CD4-positive, alpha-beta T cell (primary cell): ENCODE results near the gene PRKAR1A. TPM values are rescaled to one million over a fixed set of nuclear protein-coding genes. Genes with fewer than 3 reads are reported as not detected.

Experiments
- ATAC-seq: fragments of 200-7000 bp; cut with Tn5 transposase; one replicate; pipeline ENCODE4 v1.10.0; 2022; ENCODE audit warnings: mild to moderate bottlenecking; ENCODE audit not compliant: poor library complexity
- CTCF ChIA-PET: fragments of 350-600 bp; sonication (Branson Sonifier 250); formaldehyde crosslinking; loops from one replicate; lab custom pipeline; 2021; ENCODE audit warnings: antibody characterized with exemption, inconsistent platforms; lab: Charles Lee
- POLR2A ChIA-PET: fragments of 350-600 bp; sonication (Branson Sonifier 250); formaldehyde crosslinking; loops from one replicate; lab custom pipeline; 2021; ENCODE audit warnings: antibody characterized with exemption, inconsistent platforms; lab: Charles Lee
- DNase-seq, 14 experiments: peaks; one replicate each; pipeline ENCODE4 v3.0.0-alpha.2; 2013 to 2020; ENCODE audit warnings: mixed read lengths in 2 of 14
- H3K27ac ChIP-seq, 2 donors: one replicate each; pipeline versions ENCODE4 v1.5.1 to v1.7.0; 2013; ENCODE audit warnings: low read length in 2 of 2, low read depth in 1 of 2, mild to moderate bottlenecking in 1 of 2
- H3K27me3 ChIP-seq, 2 experiments: 1 replicate in 1 of 2; 2 replicates in 1 of 2; pipeline versions ENCODE4 v1.6.1 to v1.7.0; 2013; ENCODE audit warnings: low read length in 2 of 2, control low read depth in 1 of 2, mild to moderate bottlenecking in 1 of 2, moderate library complexity in 1 of 2; ENCODE audit not compliant: insufficient read depth in 2 of 2, control insufficient read depth in 1 of 2
- H3K36me3 ChIP-seq: one replicate; pipeline ENCODE4 v1.6.1; 2013; ENCODE audit warnings: low read length, control low read depth; ENCODE audit not compliant: insufficient read depth
- H3K4me1 ChIP-seq: one replicate; pipeline ENCODE4 v1.6.1; 2013; ENCODE audit warnings: low read length, control low read depth; ENCODE audit not compliant: insufficient read depth
- H3K4me3 ChIP-seq: one replicate; pipeline ENCODE4 v1.5.1; 2013; ENCODE audit warnings: mild to moderate bottlenecking, low read length, moderate library complexity
- H3K9me3 ChIP-seq, 2 experiments: 1 replicate in 1 of 2; 2 replicates in 1 of 2; pipeline versions ENCODE4 v1.6.1 to v1.7.0; 2013; ENCODE audit warnings: low read length in 2 of 2, mild to moderate bottlenecking in 2 of 2, control low read depth in 1 of 2, moderate library complexity in 1 of 2; ENCODE audit not compliant: control insufficient read depth in 1 of 2, insufficient read depth in 1 of 2
- H3K27ac Mint-ChIP-seq: one replicate; pipeline ENCODE4 v1.8.0; 2020; ENCODE audit warnings: mixed read lengths
- H3K27me3 Mint-ChIP-seq: one replicate; pipeline ENCODE4 v1.8.0; 2021; ENCODE audit warnings: mixed read lengths
- H3K36me3 Mint-ChIP-seq: one replicate; pipeline ENCODE4 v1.8.0; 2021; ENCODE audit warnings: low read depth, mixed read lengths
- H3K4me1 Mint-ChIP-seq: one replicate; pipeline ENCODE4 v1.8.0; 2021; ENCODE audit warnings: low read depth, mixed read lengths
- H3K4me3 Mint-ChIP-seq: one replicate; pipeline ENCODE4 v1.8.0; 2020; ENCODE audit warnings: mild to moderate bottlenecking, mixed read lengths
- H3K9me3 Mint-ChIP-seq: one replicate; pipeline ENCODE4 v1.8.0; 2020; ENCODE audit warnings: mixed read lengths
- intact Hi-C, 2 experiments: fragments of 100-400 bp; cut with DNase I in 1 of 2; cut with micrococcal nuclease in 1 of 2; formaldehyde crosslinking; loops; one replicate each; pipeline versions ENCODE4 v1.15.1 to v1.9.0; 2023 to 2025; cut with DNase I, micrococcal nuclease
- total RNA-seq, 174 experiments: library from RNA in 2 of 174; stranded (reverse) in 2 of 174; gene quantifications; one replicate each; pipeline ENCODE4 v1.2.3 and lab custom pipeline; 2021 to 2026
- TF ChIP-seq, protein P1 (sequence below): fragments of 200-600 bp; IDR thresholded peaks from one replicate; pipeline ENCODE4 v1.8.0; 2022; ENCODE audit warnings: antibody characterized with exemption, mild to moderate bottlenecking

PRKAR1A gene
- total RNA-seq, 2 experiments from 2014 or later: 88.8 to 89.1 TPM

DNA sequence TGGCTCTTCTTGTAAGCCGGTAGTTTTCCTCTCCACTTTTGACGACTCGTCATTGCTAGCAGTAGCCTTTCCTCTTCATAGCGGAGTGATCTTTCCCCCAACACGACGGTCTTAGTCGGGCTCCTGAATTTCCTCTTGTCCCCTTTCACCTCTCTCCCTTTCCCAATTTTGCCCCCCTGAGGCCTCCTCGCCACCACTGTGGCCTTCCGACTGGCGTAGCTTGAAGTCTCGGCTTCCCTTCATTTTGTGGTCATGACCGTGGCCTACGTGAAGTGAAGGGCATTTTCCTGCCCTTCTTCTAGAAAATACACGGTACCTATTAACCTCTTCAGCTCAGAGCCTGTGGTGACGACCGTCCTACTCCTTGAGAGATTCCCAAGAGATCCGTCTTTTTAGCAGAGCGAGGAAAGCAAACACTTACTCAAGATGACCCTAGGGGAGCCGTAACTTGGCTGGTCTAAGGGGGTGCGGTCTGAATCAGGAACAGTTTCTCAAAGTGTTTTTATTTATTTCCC, 787 bp downstream of the PRKAR1A start:
- Histone ChIP-seq H3K4me1 (peaks cover 17% of the 10 kb centered on the region), H3K36me3 (peaks cover 29% of the 10 kb centered on the region), H3K4me3 (peak overlapping the region; percentile 80), H3K27ac (peak overlapping the region; percentile 62 to 98), H3K27me3 (no peaks in the 10 kb centered on the region), H3K9me3 (no peaks in the 10 kb centered on the region)
- H3K4me3 Mint-ChIP-seq: peak overlapping the region; percentile 97
- TF ChIP-seq, protein P1, sequence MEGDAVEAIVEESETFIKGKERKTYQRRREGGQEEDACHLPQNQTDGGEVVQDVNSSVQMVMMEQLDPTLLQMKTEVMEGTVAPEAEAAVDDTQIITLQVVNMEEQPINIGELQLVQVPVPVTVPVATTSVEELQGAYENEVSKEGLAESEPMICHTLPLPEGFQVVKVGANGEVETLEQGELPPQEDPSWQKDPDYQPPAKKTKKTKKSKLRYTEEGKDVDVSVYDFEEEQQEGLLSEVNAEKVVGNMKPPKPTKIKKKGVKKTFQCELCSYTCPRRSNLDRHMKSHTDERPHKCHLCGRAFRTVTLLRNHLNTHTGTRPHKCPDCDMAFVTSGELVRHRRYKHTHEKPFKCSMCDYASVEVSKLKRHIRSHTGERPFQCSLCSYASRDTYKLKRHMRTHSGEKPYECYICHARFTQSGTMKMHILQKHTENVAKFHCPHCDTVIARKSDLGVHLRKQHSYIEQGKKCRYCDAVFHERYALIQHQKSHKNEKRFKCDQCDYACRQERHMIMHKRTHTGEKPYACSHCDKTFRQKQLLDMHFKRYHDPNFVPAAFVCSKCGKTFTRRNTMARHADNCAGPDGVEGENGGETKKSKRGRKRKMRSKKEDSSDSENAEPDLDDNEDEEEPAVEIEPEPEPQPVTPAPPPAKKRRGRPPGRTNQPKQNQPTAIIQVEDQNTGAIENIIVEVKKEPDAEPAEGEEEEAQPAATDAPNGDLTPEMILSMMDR: no peak
- H3K27ac Mint-ChIP-seq: peak overlapping the region; percentile 99
- H3K4me1 Mint-ChIP-seq: peaks cover 54% of the 10 kb centered on the region
- CTCF ChIA-PET: no interaction called here
- H3K27me3 Mint-ChIP-seq: no peaks in the 10 kb centered on the region
- ATAC-seq (peak; percentile 1), DNase-seq (peak in 1 of 14 experiments; percentile 10)
- no peaks in the 10 kb centered on the region for H3K9me3 Mint-ChIP-seq
- intact Hi-C loops: loop anchor here (2.0 to 5.0 kb wide), 3 partner anchors 16 to 796 kb away; partner anchors contain the start of genes AMZ2 (in 1 of the 2) and NOL11 (in 1 of the 2)
- POLR2A ChIA-PET: interaction anchor here (0.7 to 3.4 kb wide), 8 partner anchors 11 to 1153 kb away, joined by 3 to 23 read pairs (median 4); partner anchors contain the start of genes AMZ2, ARSG, SLC16A6 and WIPI1
- peaks cover 49% of the 10 kb centered on the region for H3K36me3 Mint-ChIP-seq

DNA sequence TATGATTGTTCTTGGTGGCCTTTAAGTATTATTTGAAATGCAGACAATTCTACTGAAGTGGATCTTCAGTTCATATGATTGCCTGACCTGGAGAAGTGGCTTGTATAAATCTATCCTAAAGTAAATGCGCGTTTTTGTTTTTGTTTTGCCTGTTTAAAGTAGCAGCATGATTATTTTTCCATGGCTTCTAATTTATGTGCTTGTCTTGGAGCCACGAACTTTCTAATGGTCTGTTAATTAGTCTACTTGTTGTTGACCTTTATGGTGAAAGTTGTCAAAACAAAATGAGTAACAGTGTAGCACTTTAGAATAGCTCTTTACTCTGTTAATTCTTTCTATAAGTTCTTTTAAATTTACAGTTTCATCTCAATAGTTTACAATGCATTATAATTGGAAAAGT, 1.7 kb downstream of the PRKAR1A start:
- no peaks in the 10 kb centered on the region for H3K9me3 Mint-ChIP-seq
- POLR2A ChIA-PET: interaction anchor here (3.4 kb wide), 1 partner anchor 17 kb away, joined by 23 read pairs; no protein-coding TSS in a partner anchor
- no peak for ATAC-seq
- peaks cover 35% of the 10 kb centered on the region for H3K36me3 ChIP-seq
- CTCF ChIA-PET: no interaction called here
- peak overlapping the region; percentile 97 for H3K4me3 Mint-ChIP-seq
- no peaks in the 10 kb centered on the region for H3K27me3 Mint-ChIP-seq
- intact Hi-C loops: loop anchor here (2.0 to 5.0 kb wide), 3 partner anchors 17 to 797 kb away; partner anchors contain the start of genes AMZ2 (in 1 of the 2) and NOL11 (in 1 of the 2)
- peaks cover 17% of the 10 kb centered on the region for H3K4me1 ChIP-seq
- DNase-seq: no peak
- TF ChIP-seq, protein P1: no peak
- H3K4me1 Mint-ChIP-seq: peaks cover 59% of the 10 kb centered on the region
- H3K4me3 ChIP-seq: peak overlapping the region; percentile 80
- H3K27ac ChIP-seq: no peak overlapping the region
- peak overlapping the region; percentile 99 for H3K27ac Mint-ChIP-seq
- no peaks in the 10 kb centered on the region for H3K27me3 ChIP-seq
- peaks cover 58% of the 10 kb centered on the region for H3K36me3 Mint-ChIP-seq
- no peaks in the 10 kb centered on the region for H3K9me3 ChIP-seq

DNA sequence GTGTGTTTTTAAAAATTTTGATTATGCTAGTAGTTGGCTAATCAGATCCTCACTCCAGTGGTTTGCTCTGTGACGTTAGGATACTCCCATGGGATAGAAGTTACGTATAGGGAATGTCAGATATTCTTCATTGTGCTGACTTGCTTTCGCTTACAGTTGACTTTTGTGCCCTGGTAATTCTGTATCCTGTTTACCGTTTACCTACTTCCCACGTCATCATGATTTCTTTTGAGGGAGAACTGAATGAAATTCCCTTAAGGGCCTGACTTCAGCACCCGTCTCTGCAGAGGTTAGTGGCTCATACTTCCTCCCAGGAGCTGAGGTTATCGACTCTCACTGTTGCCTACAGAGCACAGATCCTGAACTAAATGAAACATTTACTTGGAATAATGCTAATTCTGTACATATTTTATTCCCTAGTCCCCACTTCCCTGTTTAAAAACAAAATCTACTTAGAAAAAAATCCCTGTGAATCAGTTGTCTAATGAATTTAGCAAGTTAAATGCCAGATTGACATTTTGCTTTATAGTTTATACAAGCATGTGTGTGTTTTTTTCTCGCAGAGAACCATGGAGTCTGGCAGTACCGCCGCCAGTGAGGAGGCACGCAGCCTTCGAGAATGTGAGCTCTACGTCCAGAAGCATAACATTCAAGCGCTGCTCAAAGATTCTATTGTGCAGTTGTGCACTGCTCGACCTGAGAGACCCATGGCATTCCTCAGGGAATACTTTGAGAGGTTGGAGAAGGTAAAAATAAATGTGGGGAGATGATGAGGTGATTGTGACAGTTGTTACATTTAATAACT, 2.8 kb downstream of the PRKAR1A start:
- Histone ChIP-seq H3K9me3 (no peaks in the 10 kb centered on the region), H3K4me1 (peaks cover 17% of the 10 kb centered on the region), H3K27ac (no peak overlapping the region), H3K4me3 (no peak overlapping the region), H3K27me3 (no peaks in the 10 kb centered on the region), H3K36me3 (peaks cover 44% of the 10 kb centered on the region)
- H3K36me3 Mint-ChIP-seq: peaks cover 69% of the 10 kb centered on the region
- peak overlapping the region; percentile 99 for H3K27ac Mint-ChIP-seq
- intact Hi-C loops: loop anchor here in 1 of 2 experiments (5.0 kb wide), 2 partner anchors 268 to 798 kb away; partner anchors contain the start of genes AMZ2 and NOL11
- TF ChIP-seq, protein P1: no peak
- peaks cover 70% of the 10 kb centered on the region for H3K4me1 Mint-ChIP-seq
- ATAC-seq: no peak
- H3K4me3 Mint-ChIP-seq: peak overlapping the region; percentile 97
- no peaks in the 10 kb centered on the region for H3K9me3 Mint-ChIP-seq
- ChIA-PET CTCF (no interaction called here), POLR2A (no interaction called here)
- no peaks in the 10 kb centered on the region for H3K27me3 Mint-ChIP-seq
- DNase-seq: no peak
